PC-9 (cell line): Measurements from ENCODE around the gene CYBRD1. TPM values are rescaled to one million over a fixed set of nuclear protein-coding genes. Genes with fewer than 3 reads are reported as not detected.

ENCODE experiments used
- BruUV-seq: library from RNA; stranded (reverse); fragments of 400-500 nt; replicated peaks from 2 replicates; lab custom pipeline; 2021; lab: Mats Ljungman, UMichigan
- CTCF ChIA-PET: fragments of 300-600 bp; sonication (Branson Sonifier 250); formaldehyde crosslinking; loops from one replicate; lab custom pipeline; 2022; ENCODE audit warnings: antibody characterized with exemption; lab: Charles Lee
- POLR2A ChIA-PET: fragments of 300-600 bp; sonication (Branson Sonifier 250); formaldehyde crosslinking; loops from one replicate; lab custom pipeline; 2022; ENCODE audit warnings: antibody characterized with exemption; ENCODE audit not compliant: unreplicated experiment; lab: Charles Lee
- DNase-seq, 2 experiments: peaks; one replicate each; pipeline versions ENCODE4 v3.0.0 to v3.0.0-alpha.2; 2015 to 2022; ENCODE audit warnings: mixed read lengths in 1 of 2
- H2AFZ ChIP-seq: fragments of 200-600 bp; sonication (generic); 2 replicates; pipeline ENCODE4 v1.8.1; 2017; ENCODE audit warnings: antibody characterized with exemption
- H3F3A ChIP-seq: fragments of 200-600 bp; sonication (generic); 2 replicates; pipeline ENCODE4 v1.8.1; 2017; ENCODE audit warnings: antibody characterized with exemption, mild to moderate bottlenecking, low read depth; ENCODE audit not compliant: insufficient read depth
- H3K27ac ChIP-seq: fragments of 200-600 bp; sonication (generic); 2 replicates; pipeline ENCODE4 v1.6.1; 2016; ENCODE audit warnings: mixed run types
- H3K27me3 ChIP-seq: fragments of 200-600 bp; sonication (generic); 2 replicates; pipeline ENCODE4 v1.6.1; 2016; ENCODE audit warnings: low read depth, mixed run types; ENCODE audit not compliant: insufficient read depth
- H3K36me3 ChIP-seq: fragments of 200-600 bp; sonication (generic); 2 replicates; pipeline ENCODE4 v1.6.1; 2016; ENCODE audit warnings: low read depth, mixed run types
- H3K4me1 ChIP-seq: fragments of 200-600 bp; sonication (generic); replicated peaks from 2 replicates; pipeline ENCODE4 v1.6.1; 2016; ENCODE audit warnings: mixed run types; ENCODE audit not compliant: insufficient read depth
- H3K4me2 ChIP-seq: fragments of 200-600 bp; sonication (generic); 2 replicates; pipeline ENCODE4 v1.6.1; 2017; ENCODE audit warnings: mixed run types
- H3K4me3 ChIP-seq: fragments of 200-600 bp; sonication (generic); 2 replicates; pipeline ENCODE4 v1.6.1; 2016; ENCODE audit warnings: mixed run types
- H3K79me2 ChIP-seq: fragments of 200-600 bp; sonication (generic); 2 replicates; pipeline ENCODE4 v1.6.1; 2017; ENCODE audit warnings: low read depth, mixed run types
- H3K9me2 ChIP-seq: fragments of 200-600 bp; sonication (generic); 2 replicates; pipeline ENCODE4 v1.8.1; 2017; ENCODE audit warnings: mild to moderate bottlenecking; ENCODE audit not compliant: insufficient read depth
- H3K9me3 ChIP-seq: fragments of 200-600 bp; sonication (generic); 2 replicates; pipeline ENCODE4 v1.8.1; 2016; ENCODE audit warnings: low read depth; ENCODE audit not compliant: insufficient read depth
- H4K20me1 ChIP-seq: fragments of 200-600 bp; sonication (generic); 2 replicates; pipeline ENCODE4 v1.8.1; 2017; ENCODE audit not compliant: insufficient read depth
- EZH2 ChIP-seq: fragments of 200-600 bp; sonication (generic); IDR thresholded peaks from 2 replicates; pipeline ENCODE4 v1.8.0; 2017; ENCODE audit warnings: antibody characterized with exemption, low read depth
- intact Hi-C: fragments of 100-400 bp; cut with micrococcal nuclease; formaldehyde crosslinking; loops from one replicate; pipeline ENCODE4 v1.10.0; 2022; ENCODE audit not compliant: unreplicated experiment
- total RNA-seq: library from RNA; stranded (reverse); gene quantifications from 2 replicates; pipeline ENCODE4 v1.2.3, GENCODE V29; 2021
- TF ChIP-seq, protein P1 (sequence below): fragments of 200-600 bp; sonication (generic); conservative IDR thresholded peaks from 2 replicates; pipeline ENCODE4 v1.6.1; 2017; ENCODE audit warnings: mixed run types, antibody characterized with exemption, mild to moderate bottlenecking, moderate library complexity

CYBRD1 gene
- total RNA-seq, 1 experiment from 2014 or later, result 125 TPM

DNA sequence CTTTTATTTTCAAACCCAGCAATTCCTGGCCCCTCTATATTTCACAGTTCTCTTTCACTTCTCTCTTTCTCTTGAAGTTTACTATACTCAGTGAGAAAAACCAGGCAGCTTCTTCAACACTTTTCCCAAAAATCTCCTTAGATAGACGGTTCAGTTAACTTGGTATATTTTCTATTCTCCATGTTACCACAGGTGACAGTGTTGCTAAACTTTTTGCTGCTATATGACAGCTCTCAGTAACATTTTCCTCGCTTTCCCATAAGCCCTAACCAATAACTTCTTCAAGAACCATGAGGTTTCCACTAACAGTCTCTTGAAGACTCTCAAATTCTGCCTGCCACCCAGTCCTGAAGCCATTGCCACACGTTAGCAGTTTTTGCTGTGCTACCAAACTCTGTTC lies 45.8 kb downstream of the CYBRD1 start:
- no TSS peak for BruUV-seq
- POLR2A ChIA-PET, result interaction anchor here (0.6 kb wide), 1 partner anchor 9 kb away, joined by 8 read pairs; no protein-coding TSS in a partner anchor

DNA sequence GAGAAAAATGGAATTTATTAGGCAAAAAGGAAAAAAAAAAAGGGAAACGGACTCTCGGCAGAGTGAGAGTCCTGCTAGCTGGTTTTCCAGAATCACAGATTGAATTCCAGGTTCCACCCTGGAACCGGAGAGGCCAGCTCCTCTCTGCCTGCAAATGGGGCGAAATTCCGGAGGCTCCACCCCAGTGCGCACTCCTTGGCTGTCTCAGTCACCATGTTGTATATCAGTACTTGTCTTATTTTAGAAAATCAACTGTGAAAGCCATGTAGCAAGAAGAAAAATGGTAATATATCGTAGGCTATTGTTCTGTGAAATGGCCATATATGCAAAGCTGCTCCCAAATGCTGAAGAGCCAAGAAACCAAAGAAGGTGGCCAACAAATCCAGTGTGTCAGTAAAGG lies 49.4 kb downstream of the CYBRD1 start:
- Histone ChIP-seq H3K4me2 (no peak overlapping the region), H3K9me2 (no peaks in the 10 kb centered on the region), H3F3A (no peaks in the 10 kb centered on the region), H3K27me3 (no peaks in the 10 kb centered on the region), H3K27ac (no peak overlapping the region), H3K4me1 (no peaks in the 10 kb centered on the region), H4K20me1 (no peaks in the 10 kb centered on the region), H3K4me3 (no peak overlapping the region), H3K79me2 (no peaks in the 10 kb centered on the region), H3K36me3 (no peaks in the 10 kb centered on the region), H3K9me3 (no peaks in the 10 kb centered on the region), H2AFZ (no peak overlapping the region)
- TF ChIP-seq, protein P1, sequence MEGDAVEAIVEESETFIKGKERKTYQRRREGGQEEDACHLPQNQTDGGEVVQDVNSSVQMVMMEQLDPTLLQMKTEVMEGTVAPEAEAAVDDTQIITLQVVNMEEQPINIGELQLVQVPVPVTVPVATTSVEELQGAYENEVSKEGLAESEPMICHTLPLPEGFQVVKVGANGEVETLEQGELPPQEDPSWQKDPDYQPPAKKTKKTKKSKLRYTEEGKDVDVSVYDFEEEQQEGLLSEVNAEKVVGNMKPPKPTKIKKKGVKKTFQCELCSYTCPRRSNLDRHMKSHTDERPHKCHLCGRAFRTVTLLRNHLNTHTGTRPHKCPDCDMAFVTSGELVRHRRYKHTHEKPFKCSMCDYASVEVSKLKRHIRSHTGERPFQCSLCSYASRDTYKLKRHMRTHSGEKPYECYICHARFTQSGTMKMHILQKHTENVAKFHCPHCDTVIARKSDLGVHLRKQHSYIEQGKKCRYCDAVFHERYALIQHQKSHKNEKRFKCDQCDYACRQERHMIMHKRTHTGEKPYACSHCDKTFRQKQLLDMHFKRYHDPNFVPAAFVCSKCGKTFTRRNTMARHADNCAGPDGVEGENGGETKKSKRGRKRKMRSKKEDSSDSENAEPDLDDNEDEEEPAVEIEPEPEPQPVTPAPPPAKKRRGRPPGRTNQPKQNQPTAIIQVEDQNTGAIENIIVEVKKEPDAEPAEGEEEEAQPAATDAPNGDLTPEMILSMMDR, result no peak
- no peak for TF ChIP-seq EZH2
- no TSS peak for BruUV-seq
- ChIA-PET POLR2A (no interaction called here), CTCF (interaction anchor here (0.5 kb wide), 1 partner anchor 706 kb away, joined by 14 read pairs; no protein-coding TSS in a partner anchor)
- DNase-seq, result no peak
- intact Hi-C loops, result loop anchor here (5.0 to 10.0 kb wide), 3 partner anchors 599 to 1131 kb away; no protein-coding TSS in a partner anchor

More for the DNA sequence above, 45.8 kb downstream of the CYBRD1 start:
- CTCF ChIA-PET, result no interaction called here
- no peak overlapping the region for H3K27ac ChIP-seq
- H3K27me3 ChIP-seq, result no peaks in the 10 kb centered on the region
- H3K79me2 ChIP-seq, result no peaks in the 10 kb centered on the region
- no peaks in the 10 kb centered on the region for H3K36me3 ChIP-seq
- H3K9me3 ChIP-seq, result no peaks in the 10 kb centered on the region
- peaks cover 4% of the 10 kb centered on the region; the same call in 1 of the 2 replicates for H3F3A ChIP-seq
- H3K4me3 ChIP-seq, result no peak overlapping the region
- DNase-seq, result no peak
- intact Hi-C loops, result no loop called here
- no peaks in the 10 kb centered on the region for H4K20me1 ChIP-seq
- H3K9me2 ChIP-seq, result no peaks in the 10 kb centered on the region
- peaks cover 10% of the 10 kb centered on the region for H3K4me1 ChIP-seq
- TF ChIP-seq EZH2, result no peak
- TF ChIP-seq, protein P1, result no peak
- no peak overlapping the region for H2AFZ ChIP-seq
- H3K4me2 ChIP-seq, result no peak overlapping the region

GRCh38 chr2:171574149-171574795 lies 52.0 kb downstream of the CYBRD1 start:
- no peaks in the 10 kb centered on the region for H3K9me2 ChIP-seq
- H3K27ac ChIP-seq, result no peak overlapping the region
- no peak for TF ChIP-seq EZH2
- TF ChIP-seq, protein P1, result peak; percentile 98
- intact Hi-C loops, result loop anchor here (2.0 to 10.0 kb wide), 4 partner anchors 529 to 1128 kb away; partner anchors contain the start of gene DLX2
- H3K4me3 ChIP-seq, result no peak overlapping the region
- peak overlapping the region; percentile 36 for H3K4me2 ChIP-seq
- H3K4me1 ChIP-seq, result no peaks in the 10 kb centered on the region
- H3K36me3 ChIP-seq, result no peaks in the 10 kb centered on the region
- no peaks in the 10 kb centered on the region for H3K79me2 ChIP-seq
- H2AFZ ChIP-seq, result peak overlapping the region; percentile 74; the same call in 1 of the 2 replicates
- POLR2A ChIA-PET, result interaction anchor here (0.5 kb wide), 1 partner anchor 926 kb away, joined by 6 read pairs; no protein-coding TSS in a partner anchor
- CTCF ChIA-PET, result interaction anchor here (1.0 kb wide), 1 partner anchor 132 kb away, joined by 4 read pairs; no protein-coding TSS in a partner anchor
- no TSS peak for BruUV-seq
- H4K20me1 ChIP-seq, result no peaks in the 10 kb centered on the region
- H3F3A ChIP-seq, result no peaks in the 10 kb centered on the region
- peak; percentile 55 to 86 for DNase-seq
- H3K27me3 ChIP-seq, result no peaks in the 10 kb centered on the region
- H3K9me3 ChIP-seq, result no peaks in the 10 kb centered on the region
